ENCODE data around the gene MIPEP. TPM values are rescaled to one million over a fixed set of nuclear protein-coding genes. Genes with fewer than 3 reads are reported as not detected.
A peak's percentile ranks its signal among the peaks of the same experiment; 100 is the strongest.
"Not testable (repeated sequence)": the region's sequence is repeated elsewhere in the genome, so short reads cannot be mapped to it uniquely, and the experiment has no call there.

Gene MIPEP
- total RNA-seq, 1 experiment from 2014 or later: 37.4 TPM

GRCh38 chr13:23789576-23790346, 99.4 kb downstream of the MIPEP start:
- in situ Hi-C loops (cut with HindIII; ENCODE audit: low sequenced_read_pairs): no loop called here
- no peak for DNase-seq (ENCODE audit: low spot score)

GRCh38 chr13:23788459-23788858, 100.7 kb downstream of the MIPEP start:
- DNase-seq (ENCODE audit: low spot score): no peak
- in situ Hi-C loops (cut with HindIII; ENCODE audit: low sequenced_read_pairs): no loop called here

- in situ Hi-C loops (cut with HindIII; ENCODE audit: low sequenced_read_pairs): no loop called here
- no peak for DNase-seq (ENCODE audit: low spot score)
Measured at GRCh38 chr13:23787464-23787863, 101.7 kb downstream of the MIPEP start.

- in situ Hi-C loops (cut with HindIII; ENCODE audit: low sequenced_read_pairs): no loop called here
- no peak for DNase-seq (ENCODE audit: low spot score)
Measured at GRCh38 chr13:23786607-23787006, 102.6 kb downstream of the MIPEP start.

GRCh38 chr13:23778879-23779278, 110.3 kb downstream of the MIPEP start:
- DNase-seq (ENCODE audit: low spot score): no peak
- in situ Hi-C loops (cut with HindIII; ENCODE audit: low sequenced_read_pairs): no loop called here

- DNase-seq (ENCODE audit: low spot score): no peak
- in situ Hi-C loops (cut with HindIII; ENCODE audit: low sequenced_read_pairs): no loop called here
Measured at GRCh38 chr13:23778002-23778652, 111.1 kb downstream of the MIPEP start.

GRCh38 chr13:23777575-23777870, 111.7 kb downstream of the MIPEP start:
- in situ Hi-C loops (cut with HindIII; ENCODE audit: low sequenced_read_pairs): no loop called here
- no peak for DNase-seq (ENCODE audit: low spot score)

GRCh38 chr13:23776698-23777574, 112.3 kb downstream of the MIPEP start:
- no peak for DNase-seq (ENCODE audit: low spot score)
- in situ Hi-C loops (cut with HindIII; ENCODE audit: low sequenced_read_pairs): no loop called here

- no peak for DNase-seq (ENCODE audit: low spot score)
- in situ Hi-C loops (cut with HindIII; ENCODE audit: low sequenced_read_pairs): no loop called here
Measured at GRCh38 chr13:23772717-23773116, 116.5 kb downstream of the MIPEP start.

- in situ Hi-C loops (cut with HindIII; ENCODE audit: low sequenced_read_pairs): no loop called here
- no peak for DNase-seq (ENCODE audit: low spot score)
Measured at GRCh38 chr13:23771956-23772355, 117.2 kb downstream of the MIPEP start.

GRCh38 chr13:23771552-23771951, 117.6 kb downstream of the MIPEP start:
- in situ Hi-C loops (cut with HindIII; ENCODE audit: low sequenced_read_pairs): no loop called here
- DNase-seq (ENCODE audit: low spot score): no peak

- no peak for DNase-seq (ENCODE audit: low spot score)
- in situ Hi-C loops (cut with HindIII; ENCODE audit: low sequenced_read_pairs): no loop called here
Measured at GRCh38 chr13:23770973-23771372, 118.2 kb downstream of the MIPEP start.

- no peak for DNase-seq (ENCODE audit: low spot score)
Measured at GRCh38 chr13:23770428-23770827, 118.8 kb downstream of the MIPEP start.

GRCh38 chr13:23769401-23769800, 119.8 kb downstream of the MIPEP start:
- DNase-seq (ENCODE audit: low spot score): no peak
- in situ Hi-C loops (cut with HindIII; ENCODE audit: low sequenced_read_pairs): no loop called here

More at GRCh38 chr13:23770428-23770827, 118.8 kb downstream of the MIPEP start:
- in situ Hi-C loops (cut with HindIII; ENCODE audit: low sequenced_read_pairs): no loop called here

- in situ Hi-C loops (cut with HindIII; ENCODE audit: low sequenced_read_pairs): no loop called here
- no peak for DNase-seq (ENCODE audit: low spot score)
Measured at GRCh38 chr13:23767838-23768237, 121.4 kb downstream of the MIPEP start.

GRCh38 chr13:23766939-23767338, 122.3 kb downstream of the MIPEP start:
- in situ Hi-C loops (cut with HindIII; ENCODE audit: low sequenced_read_pairs): no loop called here
- peak; percentile 24 for DNase-seq (ENCODE audit: low spot score)

GRCh38 chr13:23766283-23766682, 122.9 kb downstream of the MIPEP start:
- in situ Hi-C loops (cut with HindIII; ENCODE audit: low sequenced_read_pairs): no loop called here
- DNase-seq (ENCODE audit: low spot score): no peak

- in situ Hi-C loops (cut with HindIII; ENCODE audit: low sequenced_read_pairs): no loop called here
- peak; percentile 24 for DNase-seq (ENCODE audit: low spot score)
Measured at GRCh38 chr13:23765531-23765930, 123.7 kb downstream of the MIPEP start.

GRCh38 chr13:23763318-23763717, 125.9 kb downstream of the MIPEP start:
- in situ Hi-C loops (cut with HindIII; ENCODE audit: low sequenced_read_pairs): no loop called here

GRCh38 chr13:23761760-23762159, 127.4 kb downstream of the MIPEP start:
- in situ Hi-C loops (cut with HindIII; ENCODE audit: low sequenced_read_pairs); DNase-seq (ENCODE audit: low spot score): not testable (repeated sequence)

More at GRCh38 chr13:23763318-23763717, 125.9 kb downstream of the MIPEP start:
- no peak for DNase-seq (ENCODE audit: low spot score)
